SU-DHL-6 (cell line): ENCODE results near the gene RABGAP1.

Source experiments
- CTCF ChIP-seq: fragments of 200-600 bp; sonication (generic); IDR thresholded peaks from one replicate; pipeline ENCODE4 v1.5.1; 2017; ENCODE audit warnings: antibody characterized with exemption, mild to moderate bottlenecking, low read length, moderate library complexity; ENCODE audit not compliant: insufficient read depth, poor library complexity, severe bottlenecking
- EZH2phosphoT487 ChIP-seq: fragments of 200-600 bp; sonication (generic), shearing (Covaris generic); conservative IDR thresholded peaks from 2 replicates; pipeline ENCODE4 v1.6.1; 2018; ENCODE audit warnings: mild to moderate bottlenecking, antibody characterized with exemption, low read length, moderate library complexity, mixed read lengths

- no peak for TF ChIP-seq CTCF
- TF ChIP-seq EZH2phosphoT487: no peak
These were observed 112.9 kb downstream of the RABGAP1 start for GRCh38 chr9:123053711-123054110.
